K562 (cell line): ENCODE data around the gene KRTAP2-4. TPM values are rescaled to one million over a fixed set of nuclear protein-coding genes. Genes with fewer than 3 reads are reported as not detected.

Experiments
- ATAC-seq: fragments of 200-7000 bp; cut with Tn5 transposase; 3 replicates; pipeline ENCODE4 v1.9.1; 2020; ENCODE audit warnings: moderate library complexity
- BruUV-seq: library from RNA; stranded (reverse); fragments of 400-500 nt; replicated peaks from 2 replicates; lab custom pipeline; 2021; lab: Mats Ljungman, UMichigan
- CTCF ChIA-PET: fragments of 300-600 bp; formaldehyde crosslinking; extraction: SDS; loops from one replicate; lab custom pipeline; 2021; ENCODE audit warnings: low intra/inter-chr PET ratio; lab: Yijun Ruan, JAX
- POLR2A ChIA-PET: fragments of 300-600, 350-650 bp; sonication (Branson Sonifier 250); formaldehyde crosslinking; extraction: SDS; loops from one replicate; lab custom pipeline; 2021; ENCODE audit warnings: antibody characterized with exemption, inconsistent platforms; lab: Yijun Ruan, JAX
- DNase-seq, 4 experiments: peaks; one replicate each; pipeline versions ENCODE4 v3.0.0 to v3.0.0-alpha.2; 2011 to 2018; ENCODE audit warnings: low spot score in 3 of 4, mixed read lengths in 3 of 4; ENCODE audit errors: extremely low read depth in 1 of 4
- FAIRE-seq: peaks from 2 replicates; lab custom pipeline; 2011; peaks lifted over from hg19 to GRCh38; lab: Jason Lieb, UNC
- H2AFZ ChIP-seq: 2 replicates; pipeline ENCODE4 v1.6.0; 2011; ENCODE audit warnings: low read depth, low read length, control low read depth, inconsistent platforms
- H3K27ac ChIP-seq: fragments of 200-600 bp; 3 replicates; pipeline ENCODE4 v1.8.0; 2011; ENCODE audit warnings: low read depth, mild to moderate bottlenecking, control low read depth, inconsistent platforms, low read length, moderate library complexity, mixed read lengths; ENCODE audit errors: extremely low read depth
- H3K27me3 ChIP-seq, 2 experiments: fragments of 300-600 bp in 1 of 2; 2 replicates in 1 of 2; 3 replicates in 1 of 2; pipeline versions ENCODE4 v1.6.0 to v1.8.0; 2011; ENCODE audit warnings: inconsistent platforms in 2 of 2, low read length in 2 of 2, mild to moderate bottlenecking in 1 of 2, mixed read lengths in 1 of 2, moderate library complexity in 1 of 2; ENCODE audit not compliant: control insufficient read depth in 2 of 2, insufficient read depth in 2 of 2
- H3K36me3 ChIP-seq: fragments of 300-600 bp; 3 replicates; pipeline ENCODE4 v1.8.0; 2011; ENCODE audit warnings: mild to moderate bottlenecking, low read length, inconsistent platforms; ENCODE audit not compliant: control insufficient read depth, insufficient read depth
- H3K4me1 ChIP-seq, 2 experiments: fragments of 200-600 bp in 1 of 2; replicated peaks in 1 of 2; 2 replicates in 1 of 2; 3 replicates in 1 of 2; pipeline versions ENCODE4 v1.5.1 to v1.8.0; 2011; ENCODE audit warnings: inconsistent platforms in 2 of 2, low read length in 2 of 2, mild to moderate bottlenecking in 1 of 2, mixed read lengths in 1 of 2, moderate library complexity in 1 of 2; ENCODE audit not compliant: control insufficient read depth in 2 of 2, insufficient read depth in 2 of 2
- H3K4me2 ChIP-seq: 2 replicates; pipeline ENCODE4 v1.6.1; 2011; ENCODE audit warnings: low read length, control low read depth, inconsistent platforms, mixed read lengths; ENCODE audit not compliant: insufficient read depth
- H3K4me3 ChIP-seq: fragments of 200-600 bp; sonication (generic), shearing (Covaris generic); 2 replicates; pipeline ENCODE4 v1.5.1; 2016; ENCODE audit warnings: control low read depth, inconsistent platforms
- H3K79me2 ChIP-seq: fragments of 200-600 bp; 3 replicates; pipeline ENCODE4 v1.8.0; 2011; ENCODE audit warnings: low read length, inconsistent platforms; ENCODE audit not compliant: control insufficient read depth, insufficient read depth
- H3K9ac ChIP-seq, 2 experiments: 2 replicates each; pipeline versions ENCODE4 v1.6.0 to v1.6.1; 2011; ENCODE audit warnings: low read depth in 2 of 2, low read length in 2 of 2, control low read depth in 1 of 2, inconsistent platforms in 1 of 2, mild to moderate bottlenecking in 1 of 2, mixed read lengths in 1 of 2; ENCODE audit not compliant: insufficient read depth in 1 of 2
- H3K9me1 ChIP-seq: one replicate; pipeline ENCODE4 v1.6.0; 2011; ENCODE audit warnings: inconsistent platforms, mild to moderate bottlenecking, low read length, moderate library complexity; ENCODE audit not compliant: control insufficient read depth, insufficient read depth
- H3K9me3 ChIP-seq: replicated peaks from 2 replicates; pipeline ENCODE4 v1.5.1; 2011; ENCODE audit warnings: low read depth, low read length, inconsistent platforms; ENCODE audit not compliant: control insufficient read depth, insufficient read depth
- H4K20me1 ChIP-seq: replicated peaks from 2 replicates; pipeline ENCODE4 v1.6.1; 2011; ENCODE audit warnings: low read length, inconsistent platforms, mixed read lengths; ENCODE audit not compliant: control insufficient read depth, insufficient read depth
- KDM2B ChIP-seq: fragments of 250-450 bp; sonication (Bioruptor Pico); IDR thresholded peaks from 2 replicates; pipeline ENCODE4 v1.8.0; 2021; ENCODE audit warnings: mild to moderate bottlenecking, moderate library complexity
- LEF1 ChIP-seq: fragments of 450-650 bp; IDR thresholded peaks from 2 replicates; pipeline ENCODE4 v1.6.1; 2016; ENCODE audit warnings: mild to moderate bottlenecking
- MTA2 ChIP-seq: fragments of 450-650 bp; IDR thresholded peaks from 2 replicates; pipeline ENCODE4 v1.6.1; 2016; ENCODE audit warnings: low read depth
- NBN ChIP-seq: fragments of 450-650 bp; IDR thresholded peaks from 2 replicates; pipeline ENCODE4 v1.6.1; 2016; ENCODE audit warnings: low read depth, mild to moderate bottlenecking
- NCOA2 ChIP-seq, 2 experiments: fragments of 450-650 bp; IDR thresholded peaks; 2 replicates each; pipeline ENCODE4 v1.6.1; 2018; ENCODE audit warnings: mild to moderate bottlenecking in 2 of 2, moderate library complexity in 1 of 2; ENCODE audit not compliant: partially characterized antibody in 2 of 2
- NFATC3 ChIP-seq: fragments of 450-650 bp; IDR thresholded peaks from 2 replicates; pipeline ENCODE4 v1.6.1; 2017; ENCODE audit warnings: mild to moderate bottlenecking
- NFE2L1 ChIP-seq: fragments of 450-650 bp; IDR thresholded peaks from 2 replicates; pipeline ENCODE4 v1.6.1; 2016; ENCODE audit warnings: missing genetic modification characterization, low read depth, mild to moderate bottlenecking, missing compliant biosample characterization, moderate library complexity, borderline replicate concordance
- NFRKB ChIP-seq: fragments of 450-650 bp; IDR thresholded peaks from 2 replicates; pipeline ENCODE4 v1.6.1; 2016; ENCODE audit warnings: low read depth
- NR0B1 ChIP-seq: fragments of 450-650 bp; IDR thresholded peaks from one replicate; pipeline ENCODE4 v1.6.1; 2018; ENCODE audit warnings: mild to moderate bottlenecking, moderate library complexity; ENCODE audit not compliant: partially characterized antibody
- POU5F1 ChIP-seq: fragments of 150-350 bp; IDR thresholded peaks from 2 replicates; pipeline ENCODE4 v1.6.1; 2014; ENCODE audit warnings: borderline replicate concordance, low read length, low read depth, mild to moderate bottlenecking; ENCODE audit not compliant: partially characterized antibody
- RBFOX2 ChIP-seq: fragments of 200-400 bp; formaldehyde crosslinking; IDR thresholded peaks from 2 replicates; pipeline ENCODE4 v1.6.1; 2017; ENCODE audit warnings: low read depth, mild to moderate bottlenecking, low read length, moderate library complexity
- WGBS: fragments of 100-300 bp; shearing (Covaris generic); methylation state at CpG from one replicate; pipeline ENCODE4 v1.1.6; 2016; ENCODE audit warnings: low coverage, mixed read lengths; ENCODE audit not compliant: insufficient coverage; ENCODE audit errors: missing lambda C conversion rate; 5-methylcytosine and 5-hydroxymethylcytosine counted together
- in situ Hi-C: fragments of 300-500 bp; cut with MboI; formaldehyde crosslinking; loops from 4 replicates; pipeline ENCODE4 v1.15.0; 2018; ENCODE audit warnings: inconsistent platforms, mixed read lengths
- intact Hi-C: fragments of 100-400 bp; cut with micrococcal nuclease; formaldehyde crosslinking; loops from 2 replicates; pipeline ENCODE4 v1.14.2; 2022
- polyA plus RNA-seq, 8 experiments: library from polyadenylated mRNA; depleted of rRNA in 4 of 8; stranded (reverse) in 5 of 8; unstranded in 3 of 8; fragments of >200 nt; fragmentation: Nextera tagmentation in 2 of 8; fragmentation: Illumina TruSeq in 1 of 8; extraction: Ambion mirVana in 2 of 8; extraction: Trizol in 1 of 8; gene quantifications; 2 replicates each; pipeline versions ENCODE4 v1.2.1 to v1.2.3, GENCODE V29; 2011 to 2014; ENCODE audit warnings: inconsistent platforms in 1 of 8, missing spikeins in 1 of 8
- total RNA-seq, 7 experiments: library from RNA; depleted of rRNA in 6 of 7; stranded (reverse); fragments of >200 nt in 6 of 7; fragmentation: Illumina TruSeq in 2 of 7; extraction: Trizol in 2 of 7; gene quantifications; 2 replicates each; pipeline versions ENCODE4 v1.2.1 to v1.2.3, GENCODE V29; 2011 to 2021; ENCODE audit warnings: low replicate concordance in 1 of 7

Gene KRTAP2-4
- total and polyA plus RNA-seq, 9 of the 15 experiments (the other 6 are each of a cell fraction or from before 2014, with no cell fraction given): not detected

- no peak overlapping the region for H3K4me3 ChIP-seq
- CTCF ChIA-PET: no interaction called here
- TF ChIP-seq RBFOX2: no peak
- TF ChIP-seq LEF1: no peak
- no peak for TF ChIP-seq NBN
- no peak for TF ChIP-seq NFRKB
- no peak for TF ChIP-seq KDM2B (CRISPR knock-in tag)
- no peak for TF ChIP-seq NCOA2 (IDR thresholded peaks at IDR 0.05; ENCODE audit: partially characterized antibody in 2 of 2)
- TF ChIP-seq NR0B1: no peak
- TF ChIP-seq NFATC3: no peak
- no peak for TF ChIP-seq MTA2
- no peak for TF ChIP-seq POU5F1
- TF ChIP-seq NFE2L1 (tag): no peak
- no peak overlapping the region for H2AFZ ChIP-seq
- no peaks in the 10 kb centered on the region for H4K20me1 ChIP-seq
- intact Hi-C loops (no loop called here), in situ Hi-C loops (no loop called here)
- BruUV-seq: no TSS peak
- no peak for ATAC-seq
- 0% methylated on average over 3 of the region's 3 CpGs for WGBS
- H3K4me2 ChIP-seq: no peak overlapping the region
- H3K27ac ChIP-seq: no peak overlapping the region
- POLR2A ChIA-PET: no interaction called here
- peaks cover 0 to 2% of the 10 kb centered on the region in 2 experiments; a peak in 1 of 5 replicates for H3K4me1 ChIP-seq
- no peaks in the 10 kb centered on the region for H3K36me3 ChIP-seq
- no peaks in the 10 kb centered on the region for H3K9me1 ChIP-seq
- no peak for DNase-seq
- H3K27me3 ChIP-seq: peaks cover 0 to 10% of the 10 kb centered on the region in 2 experiments; a peak in 2 of 5 replicates
- no peak for FAIRE-seq
- H3K79me2 ChIP-seq: no peaks in the 10 kb centered on the region
- no peaks in the 10 kb centered on the region for H3K9me3 ChIP-seq
- H3K9ac ChIP-seq: no peak overlapping the region
Measured at GRCh38 chr17:41024697-41025096, 41.0 kb downstream of the KRTAP2-4 start.
